ENCODE results near the gene ACAD10.
"Not testable (repeated sequence)": the region's sequence is repeated elsewhere in the genome, so short reads cannot be mapped to it uniquely, and the experiment has no call there.

ACAD10 gene

DNA sequence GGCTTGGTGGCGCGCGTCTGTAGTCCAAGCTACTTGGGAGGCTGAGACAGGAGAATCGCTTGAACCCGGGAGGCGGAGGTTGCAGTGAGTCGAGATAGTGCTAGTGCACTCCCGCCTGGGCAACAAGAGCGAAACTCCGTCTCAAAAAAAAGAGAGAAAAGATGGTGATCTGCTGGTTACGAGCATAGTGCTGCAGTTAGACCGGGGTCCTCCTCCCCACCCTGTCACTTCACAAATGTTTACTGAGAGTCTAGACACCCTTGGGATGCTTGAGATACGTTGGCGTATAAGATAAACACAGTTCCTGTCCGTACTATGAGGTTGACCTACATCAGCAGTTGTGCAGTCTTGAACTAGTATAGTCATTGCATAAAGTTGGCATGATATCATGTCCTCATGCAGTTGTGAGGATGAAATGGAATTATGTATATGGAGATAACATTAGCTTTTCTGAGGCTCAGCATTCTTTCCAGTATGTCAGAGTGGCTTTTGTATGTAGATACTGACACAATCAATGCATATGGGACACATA is 787 bp downstream of the ACAD10 start:
- Histone ChIP-seq H3K36me3 (peaks cover 32% of the 10 kb centered on the region), H3K4me1 (peaks cover 25% of the 10 kb centered on the region), H3K9me3 (no peaks in the 10 kb centered on the region), H3K27ac (peak overlapping the region; percentile 87), H3K27me3 (no peaks in the 10 kb centered on the region), H3K4me2 (peak overlapping the region; percentile 90), H4K20me1 (peaks cover 32% of the 10 kb centered on the region), H3K9ac (peak overlapping the region; percentile 93), H3K4me3 (peak overlapping the region; percentile 87)
- TF ChIP-seq Cebpa-rat (IDR thresholded peaks at IDR 0.05) = no peak

DNA sequence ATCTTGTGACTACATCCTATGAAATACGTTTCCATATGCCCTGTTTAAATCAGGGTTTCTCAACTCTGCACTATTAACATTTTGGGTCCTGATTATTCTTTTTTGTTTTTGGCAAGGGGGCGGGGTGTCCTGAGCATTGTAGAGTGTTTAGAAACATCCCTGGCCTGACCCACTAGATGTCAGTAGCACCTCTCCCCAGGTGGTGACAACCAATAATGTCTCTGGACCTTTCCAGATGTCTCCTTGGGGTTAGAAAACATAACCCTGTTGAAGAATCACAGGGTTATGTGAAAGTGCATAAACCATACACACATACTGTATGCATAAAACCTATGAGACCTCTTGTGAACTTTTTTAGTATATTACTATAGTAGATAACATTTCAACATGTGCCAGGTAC is 1.4 kb downstream of the ACAD10 start:
- Histone ChIP-seq H3K27ac (no peak overlapping the region), H3K9me3 (no peaks in the 10 kb centered on the region), H3K4me3 (no peak overlapping the region; the same call in 1 of the 2 replicates), H3K27me3 (no peaks in the 10 kb centered on the region), H4K20me1 (peaks cover 30% of the 10 kb centered on the region), H3K4me1 (peaks cover 25% of the 10 kb centered on the region), H3K36me3 (peaks cover 28% of the 10 kb centered on the region), H3K4me2 (peak overlapping the region; percentile 90), H3K9ac (no peak overlapping the region)
- no peak for TF ChIP-seq Cebpa-rat (IDR thresholded peaks at IDR 0.05)

GRCh38 chr12:111687952-111688351 is 2.1 kb downstream of the ACAD10 start:
- no peaks in the 10 kb centered on the region for H3K9me3 ChIP-seq
- TF ChIP-seq Cebpa-rat (IDR thresholded peaks at IDR 0.05) = no peak
- no peak overlapping the region for H3K9ac ChIP-seq
- no peak overlapping the region for H3K27ac ChIP-seq
- H3K4me3 ChIP-seq = no peak overlapping the region
- H3K4me1 ChIP-seq = peaks cover 25% of the 10 kb centered on the region
- H4K20me1 ChIP-seq = peaks cover 23% of the 10 kb centered on the region
- no peaks in the 10 kb centered on the region for H3K27me3 ChIP-seq
- H3K4me2 ChIP-seq = no peak overlapping the region
- peaks cover 28% of the 10 kb centered on the region for H3K36me3 ChIP-seq

- Histone ChIP-seq H3K4me2 (no peak overlapping the region), H4K20me1 (no peaks in the 10 kb centered on the region), H3K4me1 (peaks cover 11% of the 10 kb centered on the region), H3K27me3 (no peaks in the 10 kb centered on the region), H3K36me3 (peaks cover 53% of the 10 kb centered on the region), H3K4me3 (no peak overlapping the region), H3K9me3 (no peaks in the 10 kb centered on the region), H3K9ac (no peak overlapping the region), H3K27ac (no peak overlapping the region)
- TF ChIP-seq Cebpa-rat (IDR thresholded peaks at IDR 0.05) = no peak
Measured at GRCh38 chr12:111691262-111691661, 5.4 kb downstream of the ACAD10 start.

- Histone ChIP-seq H3K27me3 (no peaks in the 10 kb centered on the region), H4K20me1 (no peaks in the 10 kb centered on the region)
- no peak for TF ChIP-seq Cebpa-rat (IDR thresholded peaks at IDR 0.05)
Measured at GRCh38 chr12:111692575-111693210, 6.8 kb downstream of the ACAD10 start.

DNA sequence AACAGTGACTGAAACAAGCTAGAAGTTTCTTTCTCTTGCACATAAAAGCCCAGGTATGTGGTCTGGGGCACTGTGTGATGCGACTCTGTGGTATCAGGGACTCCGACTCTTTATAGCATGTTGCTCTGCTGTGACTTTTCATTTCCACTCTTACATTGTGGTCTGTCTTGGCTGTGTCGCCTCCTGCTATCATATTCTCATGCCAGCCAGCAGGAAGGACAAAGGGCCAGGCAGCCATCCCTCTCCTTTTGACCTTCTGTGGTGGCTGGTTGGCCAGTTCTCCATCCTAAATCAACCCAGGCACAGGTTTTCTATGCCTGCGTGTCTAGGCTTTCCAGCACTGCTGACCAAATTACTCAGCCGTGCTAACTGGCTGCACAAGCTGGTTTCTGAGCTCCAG is 8.0 kb downstream of the ACAD10 start:
- H3K27ac ChIP-seq = no peak overlapping the region
- H3K27me3 ChIP-seq = no peaks in the 10 kb centered on the region
- no peak for TF ChIP-seq Cebpa-rat (IDR thresholded peaks at IDR 0.05)
- H3K4me3 ChIP-seq = no peak overlapping the region
- H3K36me3 ChIP-seq = peaks cover 76% of the 10 kb centered on the region
- no peaks in the 10 kb centered on the region for H3K9me3 ChIP-seq
- no peak overlapping the region for H3K4me2 ChIP-seq
- no peaks in the 10 kb centered on the region for H3K4me1 ChIP-seq
- no peak overlapping the region for H3K9ac ChIP-seq
- no peaks in the 10 kb centered on the region for H4K20me1 ChIP-seq

More at GRCh38 chr12:111692575-111693210, 6.8 kb downstream of the ACAD10 start:
- Histone ChIP-seq H3K9me3 (no peaks in the 10 kb centered on the region), H3K27ac (no peak overlapping the region), H3K4me3 (no peak overlapping the region), H3K36me3 (peaks cover 66% of the 10 kb centered on the region), H3K9ac (no peak overlapping the region), H3K4me1 (no peaks in the 10 kb centered on the region), H3K4me2 (no peak overlapping the region)

DNA sequence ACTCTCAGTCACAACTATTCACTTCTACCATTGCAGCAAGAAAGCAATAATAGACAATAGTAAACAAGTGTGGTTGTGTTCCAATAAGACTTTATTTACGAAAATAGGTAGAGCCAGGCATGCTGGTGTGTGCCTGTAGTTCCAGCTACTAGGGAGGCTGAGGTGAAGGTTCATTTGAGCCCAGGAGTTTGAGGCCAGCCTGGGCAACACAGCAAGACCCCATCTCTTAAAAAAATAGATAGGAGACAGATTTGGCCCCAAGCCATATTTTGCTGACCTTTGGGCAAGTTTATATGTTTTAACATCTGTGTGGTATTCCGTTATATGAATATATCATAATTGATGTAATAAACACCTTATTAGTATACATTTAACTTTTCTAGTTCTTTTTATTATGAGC is 14.1 kb downstream of the ACAD10 start:
- no peak overlapping the region for H3K9ac ChIP-seq
- TF ChIP-seq Cebpa-rat (IDR thresholded peaks at IDR 0.05) = no peak
- no peaks in the 10 kb centered on the region for H4K20me1 ChIP-seq

DNA sequence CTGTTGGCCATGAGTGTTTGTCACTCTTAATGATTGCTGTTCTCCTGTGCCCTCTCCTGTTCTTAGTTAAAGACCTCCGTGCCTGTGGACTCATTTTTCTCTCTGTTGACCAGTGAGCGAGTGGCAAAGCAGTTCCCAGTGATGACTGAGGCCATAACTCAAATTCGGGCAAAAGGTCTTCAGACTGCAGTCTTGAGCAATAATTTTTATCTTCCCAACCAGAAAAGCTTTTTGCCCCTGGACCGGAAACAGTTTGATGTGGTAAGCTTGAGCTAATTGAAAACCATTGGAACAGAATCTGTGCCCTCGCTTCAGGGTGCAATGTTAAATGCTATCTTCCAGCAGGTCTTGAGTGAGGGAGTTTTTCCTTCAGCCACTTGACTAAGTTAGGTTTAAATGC is 19.8 kb downstream of the ACAD10 start:
- H3K9ac ChIP-seq = peak overlapping the region; percentile 10; the same call in 1 of the 2 replicates
- 0 out of 2 replicates have a peak, but pooled peaks cover 7% of the 10 kb centered on the region for H4K20me1 ChIP-seq
- no peaks in the 10 kb centered on the region for H3K27me3 ChIP-seq
- H3K36me3 ChIP-seq = peaks cover 94% of the 10 kb centered on the region
- no peak overlapping the region; the same call in 1 of the 2 replicates for H3K27ac ChIP-seq
- TF ChIP-seq Cebpa-rat (IDR thresholded peaks at IDR 0.05) = peak; percentile 41; the same call in 1 of the 2 replicates
- peak overlapping the region; percentile 8 for H3K4me2 ChIP-seq
- no peak overlapping the region for H3K4me3 ChIP-seq
- peaks cover 13% of the 10 kb centered on the region for H3K4me1 ChIP-seq
- 0 out of 2 replicates have a peak, but pooled peaks cover 5% of the 10 kb centered on the region for H3K9me3 ChIP-seq

More for the DNA sequence above, 14.1 kb downstream of the ACAD10 start:
- H3K9me3 ChIP-seq = 0 out of 2 replicates have a peak, but pooled peaks cover 5% of the 10 kb centered on the region
- no peak overlapping the region for H3K27ac ChIP-seq
- H3K36me3 ChIP-seq = peaks cover 92% of the 10 kb centered on the region
- peaks cover under 1% of the 10 kb centered on the region for H3K4me1 ChIP-seq
- no peaks in the 10 kb centered on the region for H3K27me3 ChIP-seq
- no peak overlapping the region for H3K4me3 ChIP-seq
- no peak overlapping the region for H3K4me2 ChIP-seq

- H3K4me3 ChIP-seq = no peak overlapping the region
- H3K27ac ChIP-seq = no peak overlapping the region
- 0 out of 2 replicates have a peak, but pooled peaks cover 7% of the 10 kb centered on the region for H4K20me1 ChIP-seq
- H3K27me3 ChIP-seq = no peaks in the 10 kb centered on the region
- H3K9ac ChIP-seq = no peak overlapping the region
- 0 out of 2 replicates have a peak, but pooled peaks cover 5% of the 10 kb centered on the region for H3K9me3 ChIP-seq
- H3K4me1 ChIP-seq = peaks cover 13% of the 10 kb centered on the region
- TF ChIP-seq Cebpa-rat (IDR thresholded peaks at IDR 0.05) = no peak
- H3K4me2 ChIP-seq = no peak overlapping the region
- peaks cover 95% of the 10 kb centered on the region for H3K36me3 ChIP-seq
Measured at GRCh38 chr12:111706145-111706544, 20.3 kb downstream of the ACAD10 start.

DNA sequence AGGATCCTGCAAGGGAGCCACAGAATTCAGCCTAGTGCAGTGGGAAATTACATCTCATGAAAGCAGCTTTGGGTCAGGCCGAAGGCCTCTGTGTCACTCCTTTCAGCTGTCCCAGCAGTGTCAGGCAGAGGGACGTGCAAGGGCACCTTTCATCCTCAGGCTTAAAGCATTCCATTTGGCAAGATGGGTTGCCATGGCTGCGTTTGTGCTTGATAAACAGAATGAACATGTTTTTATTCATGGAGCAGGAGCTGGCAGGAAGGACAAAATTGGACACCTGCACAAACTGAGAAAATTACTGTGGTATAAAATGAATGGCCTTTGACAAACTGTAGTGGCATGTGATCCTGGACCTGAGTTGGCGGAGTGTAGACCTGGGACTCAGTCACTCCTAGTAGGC is 29.4 kb downstream of the ACAD10 start:
- Histone ChIP-seq H3K9me3 (no peaks in the 10 kb centered on the region), H3K27ac (no peak overlapping the region), H4K20me1 (no peaks in the 10 kb centered on the region), H3K4me2 (no peak overlapping the region), H3K4me3 (no peak overlapping the region), H3K9ac (no peak overlapping the region), H3K4me1 (no peaks in the 10 kb centered on the region), H3K27me3 (no peaks in the 10 kb centered on the region), H3K36me3 (peaks cover 96% of the 10 kb centered on the region)
- no peak for TF ChIP-seq Cebpa-rat (IDR thresholded peaks at IDR 0.05)

DNA sequence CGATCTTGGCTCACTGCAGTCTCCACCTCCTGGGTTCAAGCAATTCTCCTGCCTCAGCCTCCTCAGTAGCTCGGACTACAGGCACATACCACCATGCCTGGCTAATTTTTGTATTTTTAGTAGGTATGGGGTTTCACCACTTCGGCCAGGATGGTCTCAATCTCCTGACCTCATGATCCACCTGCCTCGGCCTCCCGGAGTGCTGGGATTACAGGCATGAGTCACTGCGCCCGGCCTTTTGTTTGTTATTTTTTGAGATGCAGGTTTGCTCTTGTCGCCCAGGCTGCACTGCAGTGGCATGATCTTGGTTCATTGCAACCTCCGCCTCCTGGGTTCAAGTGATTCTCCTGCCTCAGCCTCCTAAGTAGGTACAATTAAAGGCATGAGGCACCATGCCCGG is 33.5 kb downstream of the ACAD10 start:
- not testable (repeated sequence) for H3K9me3 ChIP-seq, H3K27me3 ChIP-seq, H3K4me1 ChIP-seq, H4K20me1 ChIP-seq, H3K9ac ChIP-seq, H3K4me3 ChIP-seq, H3K27ac ChIP-seq, H3K4me2 ChIP-seq
- H3K36me3 ChIP-seq = peaks cover 83% of the 10 kb centered on the region
